ENCODE data around the gene NPPA. TPM values are rescaled to one million over a fixed set of nuclear protein-coding genes. Genes with fewer than 3 reads are reported as not detected.
A peak's percentile ranks its signal among the peaks of the same experiment; 100 is the strongest.

NPPA gene
- total RNA-seq, 1 donor from 2014 or later, result 8.4 TPM

DNA sequence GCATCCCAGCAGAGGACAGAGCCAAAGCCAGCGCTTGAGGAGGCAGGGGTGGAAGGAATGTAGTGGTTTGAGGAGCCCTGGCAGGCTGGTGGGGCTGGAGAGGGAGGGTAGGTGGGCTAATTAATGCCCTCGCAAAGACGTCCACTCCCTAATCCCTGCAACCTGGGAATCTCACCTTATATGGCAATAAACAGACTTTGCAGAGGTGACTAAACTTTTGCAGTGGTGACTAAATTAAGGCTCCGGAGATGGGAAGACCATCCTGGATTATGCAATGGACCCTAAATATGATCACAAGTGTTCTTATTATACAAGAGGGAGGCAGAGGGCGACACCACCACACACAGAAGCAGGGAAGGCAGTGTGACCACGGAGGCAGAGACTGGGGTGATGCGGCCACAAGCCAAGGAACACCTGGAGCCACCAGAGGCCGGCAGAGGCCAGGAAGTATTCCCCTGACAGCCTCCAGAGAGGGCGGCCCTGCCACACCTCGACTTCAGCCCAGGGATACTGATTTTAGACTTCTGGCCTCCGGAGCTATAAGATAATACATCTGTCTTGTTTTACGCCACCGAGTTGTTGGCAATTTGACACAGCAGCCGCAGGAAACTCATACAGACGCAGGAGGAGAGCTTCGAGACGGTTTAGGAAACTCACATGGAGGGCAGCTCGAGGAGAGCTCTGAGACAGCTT lies 34.3 kb upstream of the NPPA start:
- TF ChIP-seq CTCF (IDR thresholded peaks at IDR 0.05), result no peak
- intact Hi-C loops (cut with DNase I), result no loop called here
- Histone ChIP-seq H3K4me1 (peaks cover 4% of the 10 kb centered on the region), H3K27ac (no peak overlapping the region), H3K27me3 (no peaks in the 10 kb centered on the region), H3K4me3 (no peak overlapping the region), H3K9me3 (no peaks in the 10 kb centered on the region), H3K36me3 (no peaks in the 10 kb centered on the region)
- ATAC-seq (no peak), DNase-seq (no peak)

DNA sequence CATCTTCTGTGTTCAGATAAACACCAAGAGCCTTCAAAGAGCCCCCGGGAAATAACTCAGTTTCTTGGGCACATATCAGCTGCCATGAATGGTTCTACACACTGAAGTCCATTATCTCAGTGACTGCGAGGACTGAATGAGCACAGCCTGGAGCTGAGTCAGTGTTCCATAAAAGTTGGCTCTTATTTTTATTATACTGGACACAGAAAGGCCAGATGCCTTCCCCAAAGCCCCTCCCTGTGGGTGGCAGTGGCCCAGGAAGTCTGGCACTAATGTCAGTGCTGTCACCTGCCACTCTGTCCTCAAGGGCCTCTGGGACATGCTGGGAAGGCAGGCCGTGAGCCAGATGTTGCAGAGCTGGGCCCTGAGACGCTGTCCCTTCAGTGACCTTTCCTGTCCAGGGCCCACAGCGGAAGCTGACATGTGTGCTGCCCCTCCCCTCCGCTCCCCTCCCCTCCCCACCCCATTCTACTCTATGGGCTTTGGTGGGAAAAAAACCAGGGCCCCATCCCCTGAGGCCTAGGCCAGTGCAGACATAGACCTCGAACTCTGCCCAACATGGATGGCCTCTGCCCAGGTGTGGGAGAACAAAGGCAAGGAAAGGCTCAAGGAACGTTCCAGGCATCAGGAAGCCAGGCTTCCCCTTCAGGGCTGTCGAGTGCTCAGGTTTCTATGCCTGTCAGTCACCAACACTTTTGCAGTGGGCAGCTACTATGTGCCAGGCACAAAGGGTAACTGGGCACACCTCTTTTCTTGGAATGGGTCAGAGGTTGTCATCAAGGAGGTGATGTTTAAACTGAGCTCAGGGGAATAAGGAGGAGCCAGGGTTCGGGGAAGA lies 33.5 kb upstream of the NPPA start:
- DNase-seq, result no peak
- intact Hi-C loops (cut with DNase I), result no loop called here
- no peaks in the 10 kb centered on the region for H3K36me3 ChIP-seq

GRCh38 chr1:11880181-11880575 lies 32.6 kb upstream of the NPPA start:
- no peak for TF ChIP-seq CTCF (IDR thresholded peaks at IDR 0.05)
- H3K9me3 ChIP-seq, result no peaks in the 10 kb centered on the region
- H3K4me3 ChIP-seq, result no peak overlapping the region
- DNase-seq (no peak), ATAC-seq (no peak)
- no peaks in the 10 kb centered on the region for H3K36me3 ChIP-seq
- intact Hi-C loops (cut with DNase I), result no loop called here
- H3K27me3 ChIP-seq, result no peaks in the 10 kb centered on the region
- H3K27ac ChIP-seq, result no peak overlapping the region
- peaks cover 10% of the 10 kb centered on the region for H3K4me1 ChIP-seq

More for the DNA sequence above, 33.5 kb upstream of the NPPA start:
- TF ChIP-seq CTCF (IDR thresholded peaks at IDR 0.05), result no peak
- Histone ChIP-seq H3K4me1 (peaks cover 8% of the 10 kb centered on the region), H3K27me3 (no peaks in the 10 kb centered on the region), H3K9me3 (no peaks in the 10 kb centered on the region), H3K27ac (no peak overlapping the region), H3K4me3 (no peak overlapping the region)
- ATAC-seq, result peak; percentile 6

DNA sequence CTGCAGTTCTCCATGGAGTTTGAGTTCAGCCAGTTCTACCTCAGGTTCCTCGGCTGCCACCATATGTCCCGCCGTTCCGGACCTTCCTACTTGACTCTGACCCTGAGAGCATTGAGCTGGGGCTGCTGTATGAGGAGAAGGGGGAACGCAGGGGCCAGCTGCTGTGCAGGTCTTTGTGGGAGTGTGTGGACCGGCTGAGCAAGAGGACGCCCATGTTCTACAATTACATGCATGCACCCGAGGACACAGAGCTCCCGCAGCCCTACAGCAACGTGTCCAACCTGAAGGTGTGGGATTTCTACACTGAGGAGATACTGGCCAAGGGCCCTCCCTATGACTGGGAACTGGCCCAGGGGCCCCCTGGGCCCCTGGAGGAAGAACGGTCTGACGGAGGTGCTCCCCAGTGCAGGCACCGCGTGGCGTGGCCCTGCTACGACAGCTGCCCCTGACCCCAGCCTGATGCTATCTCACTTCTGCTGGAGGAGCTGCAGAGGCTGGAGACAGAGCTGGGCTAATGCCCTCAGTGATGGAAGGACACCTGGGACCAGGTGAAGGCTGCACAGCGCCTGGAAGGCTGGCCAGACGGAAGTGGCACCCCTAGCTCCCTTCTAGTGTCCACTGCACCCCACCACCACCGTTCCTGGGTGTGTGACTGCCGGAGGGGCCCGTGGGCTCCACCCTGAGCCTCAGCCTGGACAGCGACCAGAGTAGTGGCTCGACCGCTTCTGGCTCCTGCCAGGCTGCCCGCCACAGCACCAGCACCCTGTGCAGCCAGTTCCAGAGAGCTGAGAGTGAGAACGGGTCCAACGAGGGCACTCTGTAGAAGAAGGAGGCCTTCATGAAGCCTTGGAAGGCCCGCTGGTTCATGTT lies 32.0 kb upstream of the NPPA start:
- H3K27me3 ChIP-seq, result no peaks in the 10 kb centered on the region
- DNase-seq (no peak), ATAC-seq (no peak)
- H3K27ac ChIP-seq, result no peak overlapping the region
- H3K4me1 ChIP-seq, result peaks cover 10% of the 10 kb centered on the region
- intact Hi-C loops (cut with DNase I), result no loop called here
- H3K4me3 ChIP-seq, result no peak overlapping the region
- no peak for TF ChIP-seq CTCF (IDR thresholded peaks at IDR 0.05)
- no peaks in the 10 kb centered on the region for H3K9me3 ChIP-seq
- no peaks in the 10 kb centered on the region for H3K36me3 ChIP-seq

DNA sequence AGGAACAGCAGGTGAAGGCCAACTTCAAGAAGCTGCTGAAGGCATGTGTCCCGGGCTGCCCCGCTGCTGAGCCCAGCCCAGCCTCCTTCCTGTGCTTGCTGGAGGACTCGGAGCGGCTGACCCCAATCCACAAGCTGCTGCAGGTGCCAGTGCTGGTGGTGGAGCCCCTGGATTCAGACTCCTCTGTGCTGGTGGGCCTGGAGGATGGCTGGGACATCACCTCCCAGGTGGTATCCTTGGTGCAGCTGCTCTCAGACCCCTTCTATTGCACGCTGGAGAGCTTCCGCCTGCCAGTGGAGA lies 31.3 kb upstream of the NPPA start:
- Histone ChIP-seq H3K27ac (no peak overlapping the region), H3K36me3 (no peaks in the 10 kb centered on the region), H3K27me3 (no peaks in the 10 kb centered on the region), H3K9me3 (no peaks in the 10 kb centered on the region), H3K4me1 (peaks cover 10% of the 10 kb centered on the region), H3K4me3 (no peak overlapping the region)
- DNase-seq (no peak), ATAC-seq (no peak)
- TF ChIP-seq CTCF (IDR thresholded peaks at IDR 0.05), result no peak
- intact Hi-C loops (cut with DNase I), result no loop called here

All from upper lobe of right lung (tissue), 1 donor.